Endothelial cell of hepatic sinusoid (primary cell): ENCODE results near the gene EPHA7.

Source experiments
- in situ Hi-C: cut with HindIII; loops from 2 replicates; pipeline ENCODE4 v1.10.0; 2017; ENCODE audit warnings: low sequenced_read_pairs

Gene EPHA7

GRCh38 chr6:93329301-93330000 is 89.9 kb downstream of the EPHA7 start:
- in situ Hi-C loops: no loop called here

GRCh38 chr6:93327857-93328256 is 91.5 kb downstream of the EPHA7 start:
- in situ Hi-C loops: no loop called here

- in situ Hi-C loops: no loop called here
Observed at GRCh38 chr6:93325761-93326160, 93.6 kb downstream of the EPHA7 start.

DNA sequence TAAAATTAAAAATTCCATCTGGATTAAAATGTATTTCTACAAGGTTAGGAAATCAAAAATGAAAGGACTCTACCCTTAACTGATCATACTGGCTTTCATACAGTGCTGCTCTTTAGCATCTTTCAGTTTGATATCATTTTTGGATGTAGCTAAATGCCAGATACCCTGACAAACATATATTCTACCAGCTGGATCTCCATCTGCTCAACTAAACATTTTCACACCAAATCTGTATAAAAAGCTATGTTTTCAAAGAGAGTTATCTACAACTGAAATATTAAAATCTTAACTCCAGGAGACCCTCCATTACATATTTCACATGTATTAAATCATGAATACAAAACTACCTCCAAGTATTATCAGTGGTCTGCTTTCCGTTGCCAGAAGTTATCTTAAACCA is 95.7 kb downstream of the EPHA7 start:
- in situ Hi-C loops: no loop called here

- in situ Hi-C loops: no loop called here
Observed at GRCh38 chr6:93322651-93323050, 96.7 kb downstream of the EPHA7 start.

- in situ Hi-C loops: no loop called here
Observed at GRCh38 chr6:93319304-93319703, 100.1 kb downstream of the EPHA7 start.

- in situ Hi-C loops: no loop called here
Observed at GRCh38 chr6:93318121-93318520, 101.2 kb downstream of the EPHA7 start.

- in situ Hi-C loops: no loop called here
Observed at GRCh38 chr6:93317592-93317991, 101.8 kb downstream of the EPHA7 start.

DNA sequence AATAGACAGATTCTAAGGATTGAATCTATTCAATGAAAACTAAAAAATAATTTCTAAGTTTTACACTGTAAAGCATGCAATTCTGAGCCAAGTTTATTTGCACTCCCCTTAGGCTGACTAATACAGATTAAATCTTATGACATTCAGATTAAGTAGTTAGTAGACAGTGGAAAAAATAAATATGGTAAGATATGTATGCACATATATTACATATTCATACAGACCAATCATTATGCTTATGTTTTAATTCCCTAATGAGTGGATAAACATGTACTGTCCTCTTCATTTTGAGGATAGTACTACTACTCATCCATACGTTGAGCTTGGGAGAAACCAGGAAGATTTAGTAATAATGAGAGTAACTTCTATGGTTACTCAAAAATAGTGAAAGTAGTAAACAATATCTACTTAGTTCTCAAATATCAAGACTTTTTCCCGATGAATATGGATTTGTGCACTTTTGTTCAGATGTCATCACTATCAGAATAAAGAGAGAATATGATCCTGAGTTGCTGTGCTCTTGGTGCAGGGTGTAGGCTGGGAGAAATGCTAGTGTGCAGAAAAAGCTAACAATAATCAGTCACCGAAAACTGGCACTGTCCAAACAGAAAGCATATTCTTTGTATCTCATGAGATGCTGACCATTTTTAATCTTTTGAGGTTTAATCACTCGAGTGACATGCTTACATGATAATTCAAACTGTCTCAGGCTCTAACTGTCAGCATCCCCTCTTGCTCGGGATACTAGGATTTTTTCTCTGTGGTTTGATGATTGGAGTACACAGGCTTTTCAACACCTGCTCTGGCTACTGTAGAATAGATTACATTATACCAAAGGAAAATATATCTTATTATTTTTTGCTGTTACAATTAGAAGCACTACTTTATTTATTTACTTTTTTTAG is 111.6 kb downstream of the EPHA7 start:
- in situ Hi-C loops: no loop called here

- in situ Hi-C loops: no loop called here
Observed at GRCh38 chr6:93305088-93305487, 114.3 kb downstream of the EPHA7 start.

GRCh38 chr6:93304505-93304904 is 114.9 kb downstream of the EPHA7 start:
- in situ Hi-C loops: no loop called here

DNA sequence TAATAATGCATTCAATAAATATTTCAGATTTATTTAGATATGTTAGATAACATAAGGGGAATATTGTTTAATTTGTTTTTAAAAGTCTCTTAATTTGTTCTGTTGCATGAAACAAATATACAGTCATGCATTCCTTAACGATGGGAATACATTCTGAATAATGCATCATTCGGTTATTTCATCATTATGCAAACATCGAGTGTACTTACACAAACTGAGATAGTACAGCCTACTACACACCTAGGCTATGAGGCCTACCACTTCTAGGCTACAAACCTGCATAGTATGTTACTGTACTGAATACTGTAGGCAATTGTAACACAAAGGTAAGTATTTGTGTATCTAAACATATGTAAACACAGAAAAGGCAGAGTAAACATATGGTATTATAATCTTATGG is 118.7 kb downstream of the EPHA7 start:
- in situ Hi-C loops: no loop called here

DNA sequence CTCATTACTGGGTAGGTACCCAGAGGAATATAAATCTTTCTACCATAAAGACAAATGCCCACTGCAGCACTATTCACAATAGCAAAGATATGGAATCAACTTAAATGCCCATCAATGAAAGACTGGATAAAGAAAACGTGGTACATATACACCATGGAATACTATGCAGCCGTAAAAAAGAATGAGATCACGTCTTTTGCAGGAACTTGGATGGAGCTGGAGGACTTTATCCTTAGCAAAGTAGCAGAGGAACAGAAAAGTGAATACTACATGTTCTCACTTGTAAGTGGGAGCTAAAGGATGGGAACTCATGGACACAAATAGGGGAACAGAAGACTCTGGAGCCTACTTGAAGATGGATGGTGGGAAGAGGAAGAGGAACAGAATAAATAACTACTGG is 119.7 kb downstream of the EPHA7 start:
- in situ Hi-C loops: no loop called here

GRCh38 chr6:93295631-93296030 is 123.7 kb downstream of the EPHA7 start:
- in situ Hi-C loops: no loop called here

DNA sequence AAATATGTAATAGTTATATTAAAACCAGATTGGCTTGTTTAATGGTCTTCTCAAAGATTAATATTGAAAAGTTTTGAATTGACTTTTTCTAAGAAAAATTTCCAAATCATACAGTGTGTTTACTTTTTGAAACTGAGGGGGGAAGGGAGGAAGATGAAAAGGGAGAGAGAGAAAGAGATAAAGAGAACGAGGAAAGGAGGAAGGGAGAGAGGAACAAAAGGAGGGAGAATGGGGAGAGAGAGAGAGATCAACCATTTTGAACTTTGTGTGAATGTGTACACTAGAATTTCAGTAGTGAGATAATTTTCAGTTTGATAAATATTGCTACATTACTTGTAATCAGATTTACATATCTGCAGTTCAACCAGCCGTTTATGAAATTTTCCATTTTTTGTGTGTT is 124.5 kb downstream of the EPHA7 start:
- in situ Hi-C loops: no loop called here

GRCh38 chr6:93293872-93294271 is 125.5 kb downstream of the EPHA7 start:
- in situ Hi-C loops: no loop called here

DNA sequence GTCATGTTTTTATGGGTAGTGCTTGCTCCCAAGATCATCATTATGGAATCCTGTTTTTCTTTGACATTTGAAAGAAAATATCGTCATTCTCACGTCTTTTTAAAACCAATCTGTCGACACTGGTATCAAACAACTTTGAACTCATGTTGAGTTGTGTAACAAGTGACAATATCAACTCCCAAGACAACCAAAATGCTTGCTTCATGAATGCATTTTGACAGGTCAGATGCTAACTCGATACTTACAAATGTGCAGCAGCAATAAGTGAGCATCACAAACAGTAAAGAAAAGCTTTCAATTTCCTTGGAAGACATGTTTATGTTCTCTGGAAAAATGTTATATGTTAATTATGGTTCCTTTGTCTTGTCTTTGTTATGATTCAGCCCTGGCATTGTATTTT is 125.9 kb downstream of the EPHA7 start:
- in situ Hi-C loops: no loop called here

- in situ Hi-C loops: no loop called here
Observed at GRCh38 chr6:93282521-93283031, 136.8 kb downstream of the EPHA7 start.

DNA sequence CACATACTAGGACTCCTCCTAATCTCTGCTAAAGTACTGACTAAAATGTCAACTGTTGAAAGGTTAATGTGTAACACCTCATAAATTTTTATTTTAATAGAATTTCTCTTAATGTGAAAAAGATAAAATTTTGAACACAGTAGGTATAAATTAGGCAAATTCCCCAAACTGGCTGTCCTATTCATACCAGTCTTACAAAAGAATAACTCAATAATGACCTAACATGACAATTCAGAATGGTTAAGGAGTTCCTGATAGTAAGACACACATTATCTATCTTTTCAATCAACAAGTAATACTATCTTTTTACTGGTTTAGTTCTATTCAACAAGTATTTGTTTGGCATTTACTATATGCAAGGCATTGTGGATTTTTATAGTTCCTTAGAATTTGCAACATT is 141.1 kb downstream of the EPHA7 start:
- in situ Hi-C loops: no loop called here

DNA sequence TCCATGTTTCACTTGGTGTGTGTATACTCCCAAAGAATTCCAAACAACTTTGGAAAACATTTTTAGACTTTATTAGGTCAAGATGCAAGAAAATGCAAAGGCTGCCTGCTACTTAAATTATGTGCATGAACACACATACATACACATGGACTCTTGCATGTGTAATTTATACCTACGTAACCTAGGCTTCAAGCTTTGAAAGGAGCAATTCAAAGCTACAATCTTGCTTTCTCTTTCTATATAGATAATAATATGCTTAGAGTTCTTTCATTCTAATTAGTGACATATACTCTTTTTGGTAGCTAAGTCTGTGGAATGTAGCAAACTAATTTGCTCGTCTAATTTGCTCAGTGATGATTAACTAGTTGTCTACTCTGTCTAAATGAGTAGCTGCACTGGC is 146.5 kb downstream of the EPHA7 start:
- in situ Hi-C loops: no loop called here

DNA sequence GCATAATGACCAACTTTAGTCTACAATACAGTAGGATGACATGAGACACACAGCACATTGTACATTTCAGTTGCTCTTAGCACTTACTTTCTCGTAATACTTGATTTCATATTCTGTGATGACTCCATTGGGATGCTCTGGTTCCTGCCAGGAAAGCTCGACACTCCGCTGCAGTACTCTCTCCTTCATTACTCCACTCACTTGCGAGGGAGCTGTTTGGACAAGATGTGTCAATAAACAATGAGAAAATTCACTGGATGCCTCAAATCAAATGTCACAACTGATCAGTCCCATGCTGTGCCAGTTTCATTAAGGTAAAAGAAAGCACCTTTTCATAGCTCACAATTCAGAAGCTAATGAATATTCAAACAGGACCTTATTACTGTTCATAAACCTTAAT is 147.1 kb downstream of the EPHA7 start:
- in situ Hi-C loops: no loop called here
